ENCODE results near the gene FAIM2.

GRCh38 chr12:49950273-49951251 is 46.9 kb upstream of the FAIM2 start, which contains the start of gene AQP2:
- TF ChIP-seq CTCF (IDR thresholded peaks at IDR 0.05; ENCODE audit: insufficient read depth, low read depth, low read length) (no peak), EZH2 (IDR thresholded peaks at IDR 0.05; ENCODE audit: insufficient read depth, low read length) (no peak)
